ENCODE data around the gene GNA15.

DNA sequence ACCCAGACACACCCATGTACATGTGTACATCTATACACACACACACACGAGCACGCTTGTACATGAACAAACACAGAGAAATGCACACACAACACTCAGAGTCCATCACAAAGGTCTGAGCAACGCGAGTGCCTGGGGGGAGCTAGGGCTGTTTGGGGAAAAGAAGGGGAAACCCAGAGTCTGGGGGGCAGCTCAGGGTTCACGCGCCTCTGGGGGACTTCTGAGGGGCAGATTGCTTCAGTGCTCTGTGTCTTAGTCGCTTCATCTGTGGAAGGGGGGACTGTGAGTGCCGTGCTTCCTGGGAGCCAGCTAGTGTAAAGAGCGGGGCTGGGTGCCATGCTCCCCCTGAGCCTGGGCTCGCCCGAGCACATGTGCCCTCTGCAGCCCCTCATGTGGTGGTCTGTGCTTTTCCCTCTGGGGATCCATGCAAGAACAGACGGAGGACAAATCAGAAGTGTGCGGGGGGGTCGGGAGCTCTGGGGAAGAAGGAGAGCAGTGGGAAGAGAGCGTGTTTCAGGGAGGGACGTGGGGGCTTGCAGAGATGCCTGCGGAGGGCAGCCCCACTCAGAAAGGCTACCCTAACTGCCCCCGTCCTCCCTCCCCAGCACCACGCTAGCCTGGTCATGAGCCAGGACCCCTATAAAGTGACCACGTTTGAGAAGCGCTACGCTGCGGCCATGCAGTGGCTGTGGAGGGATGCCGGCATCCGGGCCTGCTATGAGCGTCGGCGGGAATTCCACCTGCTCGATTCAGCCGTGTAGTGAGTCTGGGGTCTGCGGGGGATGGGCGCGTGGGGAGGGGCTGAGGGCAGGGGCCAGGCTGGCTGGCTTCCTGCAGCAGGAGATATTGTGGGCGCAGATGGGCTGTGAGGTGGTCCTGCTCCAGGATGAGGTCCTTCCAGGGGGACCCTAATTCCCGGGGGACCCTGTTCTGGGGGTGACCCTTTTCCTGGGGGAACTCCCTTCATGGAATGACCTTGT, 14.0 kb downstream of the GNA15 start:
- no peak for TF ChIP-seq POLR2A (IDR thresholded peaks at IDR 0.05; ENCODE audit: low read depth, low read length)
- TF ChIP-seq POLR2AphosphoS5 (IDR thresholded peaks at IDR 0.05; ENCODE audit: low read depth, low read length) = no peak
